ENCODE data around the gene ARFGEF3.

ARFGEF3 gene

GRCh38 chr6:138261116-138261780, 99.5 kb downstream of the ARFGEF3 start:
- no peak for TF ChIP-seq CTCF (IDR thresholded peaks at IDR 0.05; ENCODE audit: control insufficient read depth, insufficient read depth, low read depth, low read length, missing control alignments)
- DNase-seq (ENCODE audit: low read depth) = no peak
- no peak overlapping the region for H3K4me3 ChIP-seq (ENCODE audit: control insufficient read depth, low read depth, low read length)

GRCh38 chr6:138263963-138264362, 102.2 kb downstream of the ARFGEF3 start:
- no peak for DNase-seq (ENCODE audit: low read depth)
- TF ChIP-seq CTCF (IDR thresholded peaks at IDR 0.05; ENCODE audit: control insufficient read depth, insufficient read depth, low read depth, low read length, missing control alignments) = no peak
- H3K4me3 ChIP-seq (ENCODE audit: control insufficient read depth, low read depth, low read length) = no peak overlapping the region

- no peak for TF ChIP-seq CTCF (IDR thresholded peaks at IDR 0.05; ENCODE audit: control insufficient read depth, insufficient read depth, low read depth, low read length, missing control alignments)
- no peak overlapping the region for H3K4me3 ChIP-seq (ENCODE audit: control insufficient read depth, low read depth, low read length)
- no peak for DNase-seq (ENCODE audit: low read depth)
Measured at GRCh38 chr6:138264372-138264880, 102.7 kb downstream of the ARFGEF3 start.

GRCh38 chr6:138266095-138266494, 104.4 kb downstream of the ARFGEF3 start:
- TF ChIP-seq CTCF (IDR thresholded peaks at IDR 0.05; ENCODE audit: control insufficient read depth, insufficient read depth, low read depth, low read length, missing control alignments) = no peak

GRCh38 chr6:138267971-138268895, 106.5 kb downstream of the ARFGEF3 start:
- TF ChIP-seq CTCF (IDR thresholded peaks at IDR 0.05; ENCODE audit: control insufficient read depth, insufficient read depth, low read depth, low read length, missing control alignments) = no peak

More at GRCh38 chr6:138266095-138266494, 104.4 kb downstream of the ARFGEF3 start:
- no peak for DNase-seq (ENCODE audit: low read depth)
- no peak overlapping the region for H3K4me3 ChIP-seq (ENCODE audit: control insufficient read depth, low read depth, low read length)

GRCh38 chr6:138271451-138271850, 109.7 kb downstream of the ARFGEF3 start:
- no peak overlapping the region for H3K4me3 ChIP-seq (ENCODE audit: control insufficient read depth, low read depth, low read length)
- DNase-seq (ENCODE audit: low read depth) = no peak
- no peak for TF ChIP-seq CTCF (IDR thresholded peaks at IDR 0.05; ENCODE audit: control insufficient read depth, insufficient read depth, low read depth, low read length, missing control alignments)

More at GRCh38 chr6:138267971-138268895, 106.5 kb downstream of the ARFGEF3 start:
- no peak for DNase-seq (ENCODE audit: low read depth)
- H3K4me3 ChIP-seq (ENCODE audit: control insufficient read depth, low read depth, low read length) = no peak overlapping the region
